SK-N-MC (cell line): ENCODE data around the gene OARD1.

Source experiments
- EZH2 ChIP-seq: fragments of 200-600 bp; sonication (generic); IDR thresholded peaks from one replicate; pipeline ENCODE4 v1.6.1; 2017; ENCODE audit warnings: antibody characterized with exemption
- FOXP2 ChIP-seq: optimal IDR thresholded peaks from 2 replicates; pipeline ENCODE3; 2011; ENCODE audit warnings: mild to moderate bottlenecking, moderate library complexity; ENCODE audit not compliant: insufficient read depth; ENCODE audit errors: extremely low read length, control extremely low read depth
- POLR2AphosphoS5 ChIP-seq: IDR thresholded peaks from 2 replicates; pipeline ENCODE4 v1.6.1; 2012; ENCODE audit warnings: mild to moderate bottlenecking, low read depth, low read length, borderline replicate concordance

DNA sequence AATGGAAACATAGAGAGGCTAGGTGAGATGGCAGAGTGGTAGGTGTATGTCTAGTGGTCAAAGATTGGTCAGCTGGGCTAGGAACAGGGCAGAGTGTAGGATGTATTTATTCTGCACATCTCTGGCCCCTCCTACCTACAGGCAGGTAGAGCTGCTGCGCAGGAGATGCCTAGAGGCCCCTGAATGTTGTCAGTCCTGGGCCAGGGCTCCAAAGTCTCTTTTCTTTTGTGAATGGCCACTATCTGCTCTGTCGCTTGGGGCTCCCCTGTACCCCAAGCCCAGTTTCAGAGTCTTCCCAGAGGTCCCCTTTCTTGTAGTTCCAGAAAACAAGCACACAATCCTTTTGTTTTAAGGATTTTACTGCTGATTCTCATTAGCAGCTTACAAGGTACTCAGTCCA lies 24.9 kb downstream of the OARD1 start:
- TF ChIP-seq EZH2: no peak
- no peak for TF ChIP-seq POLR2AphosphoS5
- TF ChIP-seq FOXP2: no peak
